Kidney capillary endothelial cell (primary cell): ENCODE data around the gene MIOX.

Experiments used
- DNase-seq: peaks from one replicate; pipeline ENCODE4 v3.0.0-alpha.2; 2018; ENCODE audit warnings: low spot score

MIOX gene

DNA sequence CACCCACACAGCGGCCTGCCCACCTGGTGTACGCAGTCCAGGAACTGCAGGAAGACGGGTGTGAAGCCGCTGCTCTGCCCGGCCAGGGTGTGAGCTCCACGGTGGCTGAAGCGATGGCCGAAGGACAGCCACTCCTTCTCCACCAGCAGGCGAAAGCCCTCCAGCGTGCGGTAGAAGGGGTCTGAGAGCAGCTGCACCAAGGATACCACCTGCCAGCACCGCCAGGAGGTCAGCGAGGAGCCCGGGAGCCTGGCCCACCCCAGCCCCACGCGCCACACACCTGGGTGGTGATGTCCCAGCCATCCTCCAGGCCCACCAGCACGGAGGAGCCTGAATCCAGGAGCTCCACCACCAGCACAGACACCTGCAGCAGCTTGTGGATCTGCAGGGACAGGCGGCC lies 31.5 kb upstream of the MIOX start:
- DNase-seq: no peak

DNA sequence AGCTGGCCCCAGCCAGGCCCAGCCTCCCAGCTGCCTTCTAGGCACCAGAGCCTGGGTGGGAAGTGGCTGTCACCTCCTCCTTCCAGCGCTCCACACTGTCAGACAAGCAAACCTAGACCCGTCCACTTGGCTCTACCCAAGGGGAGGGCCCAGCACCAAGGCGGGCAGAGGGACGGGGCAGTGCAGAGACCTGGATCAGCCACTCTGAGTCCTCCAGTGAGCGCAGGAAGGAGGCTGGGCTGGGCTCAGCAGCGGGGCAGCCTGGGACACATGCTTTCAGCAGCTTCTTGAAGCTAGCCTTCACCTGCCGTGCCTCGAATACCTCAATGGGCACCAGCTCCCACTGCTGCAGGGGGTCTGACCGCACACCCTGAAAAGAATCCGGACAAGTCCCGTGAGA lies 30.6 kb upstream of the MIOX start:
- DNase-seq: no peak

DNA sequence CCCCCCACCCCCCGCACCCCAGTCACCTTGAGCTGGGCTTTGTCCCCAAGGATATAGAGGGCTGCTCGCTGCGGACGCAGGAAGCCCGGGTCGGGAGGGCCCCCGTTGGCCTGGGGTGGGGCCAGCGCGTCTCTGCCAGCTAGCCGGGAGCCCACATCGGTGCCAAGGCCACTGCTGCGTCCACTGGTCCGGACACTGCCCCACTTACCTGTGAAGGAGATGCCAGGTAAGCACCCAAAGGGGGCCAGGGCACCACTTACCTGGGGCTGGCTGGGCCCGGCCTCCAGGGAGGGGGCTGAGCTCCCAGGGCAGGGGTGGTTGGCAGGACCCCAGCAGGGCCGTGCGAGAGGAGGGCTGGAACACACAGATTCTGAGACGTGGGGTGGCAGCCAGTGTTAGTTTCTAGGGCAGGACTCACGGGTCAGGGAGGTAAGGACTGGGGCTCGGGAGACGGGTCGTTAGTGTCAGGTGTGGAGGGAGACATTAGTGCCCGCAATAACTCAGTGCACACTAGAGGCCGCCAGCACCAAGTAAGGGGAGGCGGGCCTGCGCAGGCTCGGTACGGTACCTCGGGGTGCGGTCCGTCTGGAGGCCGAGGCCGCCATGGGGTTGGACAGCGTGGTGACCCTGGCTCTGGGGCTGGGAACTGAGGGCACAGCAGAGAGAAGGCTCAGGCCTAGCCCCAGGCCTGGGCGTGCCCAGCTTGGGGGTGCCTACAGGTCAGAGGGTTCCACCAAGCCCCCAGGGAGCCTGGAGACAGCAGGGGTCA lies 30.0 kb upstream of the MIOX start:
- no peak for DNase-seq

DNA sequence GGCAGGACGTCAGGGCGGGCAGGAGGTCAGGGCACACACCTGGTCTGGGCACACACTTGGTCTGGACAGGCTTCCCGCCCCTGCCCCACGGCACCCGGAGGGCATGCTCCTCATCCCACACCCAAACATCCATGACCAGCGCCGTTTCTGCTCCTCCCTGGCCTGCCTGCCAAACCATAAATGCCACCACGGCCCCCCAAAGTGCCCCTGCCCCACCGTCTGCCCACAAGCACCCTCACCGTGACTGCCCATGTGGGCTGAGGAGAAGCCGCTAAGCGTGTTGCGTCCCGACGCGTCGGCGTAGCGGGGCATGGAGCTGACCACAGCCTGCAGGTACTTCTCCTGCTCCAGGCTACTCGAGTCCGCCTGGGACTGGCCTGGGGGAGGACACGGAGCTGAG lies 27.6 kb upstream of the MIOX start:
- no peak for DNase-seq

DNA sequence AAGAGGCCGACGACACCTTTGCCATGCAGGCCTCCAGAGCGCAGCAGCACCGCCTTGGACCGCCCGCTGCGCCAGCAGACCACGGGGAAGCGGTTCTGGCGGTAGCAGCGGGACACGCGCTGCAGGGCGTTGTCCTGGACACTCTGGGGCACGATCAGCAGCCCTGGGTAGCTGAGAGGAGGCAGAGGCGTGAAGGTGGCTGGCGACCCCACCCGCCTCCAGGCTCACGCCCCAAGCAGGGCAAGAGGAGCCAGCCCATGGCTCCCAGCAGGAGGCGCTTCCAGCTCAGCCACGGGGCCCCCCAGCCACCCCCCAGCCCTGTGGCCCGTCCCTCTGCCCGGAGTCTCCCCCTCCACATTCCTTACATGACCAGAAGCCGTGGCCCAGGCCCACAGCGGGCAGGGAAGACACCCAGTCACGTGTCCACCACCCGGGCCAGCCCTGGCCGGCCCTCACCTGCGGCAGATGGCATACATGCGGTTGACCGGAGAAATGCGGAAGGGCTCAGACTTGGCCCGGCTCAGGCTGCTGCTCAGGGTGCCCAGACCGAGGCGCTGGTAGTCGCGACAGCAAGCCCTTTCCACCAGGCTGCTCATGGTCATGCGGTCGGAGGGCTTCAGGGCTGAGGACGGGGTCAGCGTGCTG lies 27.0 kb upstream of the MIOX start:
- no peak for DNase-seq

DNA sequence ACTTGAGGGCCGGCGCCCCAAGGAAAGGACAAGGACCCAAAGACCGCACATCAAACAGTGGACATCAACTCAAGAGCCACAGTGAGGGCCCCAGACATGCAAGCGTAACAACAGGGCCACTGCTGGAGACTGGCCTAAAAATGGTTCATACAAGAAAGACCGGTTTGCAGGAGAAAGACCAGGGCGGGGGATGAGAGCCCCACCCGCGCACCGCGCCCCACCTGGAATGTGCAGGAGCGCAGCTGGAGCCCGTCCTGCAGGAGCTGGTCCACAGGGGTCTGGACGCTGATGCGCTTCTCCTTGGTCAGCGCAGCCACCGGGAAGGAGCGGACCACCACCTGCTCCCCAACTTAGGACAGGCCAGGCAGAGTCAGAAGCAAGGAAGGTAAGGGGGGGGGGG lies 25.7 kb upstream of the MIOX start:
- no peak for DNase-seq

DNA sequence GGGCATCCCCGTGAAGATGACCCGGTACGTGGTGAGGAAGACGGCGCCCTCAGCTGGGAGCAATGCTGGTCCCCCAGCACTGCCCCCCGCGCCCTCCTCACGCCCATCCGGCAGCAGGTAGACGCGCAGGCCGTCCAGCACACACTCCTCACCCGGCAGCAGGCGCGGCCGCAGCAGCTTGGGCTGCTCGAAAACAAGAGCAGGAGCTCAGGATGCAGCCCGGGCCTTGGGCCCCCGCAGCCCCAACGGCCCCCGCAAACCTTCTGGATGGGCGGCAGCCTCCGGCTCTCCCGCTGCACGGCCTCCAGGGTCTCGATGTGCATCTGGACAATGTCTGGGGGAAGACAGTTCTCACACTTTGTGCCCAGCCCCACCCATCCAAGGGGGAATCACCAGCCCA lies 25.1 kb upstream of the MIOX start:
- no peak for DNase-seq

DNA sequence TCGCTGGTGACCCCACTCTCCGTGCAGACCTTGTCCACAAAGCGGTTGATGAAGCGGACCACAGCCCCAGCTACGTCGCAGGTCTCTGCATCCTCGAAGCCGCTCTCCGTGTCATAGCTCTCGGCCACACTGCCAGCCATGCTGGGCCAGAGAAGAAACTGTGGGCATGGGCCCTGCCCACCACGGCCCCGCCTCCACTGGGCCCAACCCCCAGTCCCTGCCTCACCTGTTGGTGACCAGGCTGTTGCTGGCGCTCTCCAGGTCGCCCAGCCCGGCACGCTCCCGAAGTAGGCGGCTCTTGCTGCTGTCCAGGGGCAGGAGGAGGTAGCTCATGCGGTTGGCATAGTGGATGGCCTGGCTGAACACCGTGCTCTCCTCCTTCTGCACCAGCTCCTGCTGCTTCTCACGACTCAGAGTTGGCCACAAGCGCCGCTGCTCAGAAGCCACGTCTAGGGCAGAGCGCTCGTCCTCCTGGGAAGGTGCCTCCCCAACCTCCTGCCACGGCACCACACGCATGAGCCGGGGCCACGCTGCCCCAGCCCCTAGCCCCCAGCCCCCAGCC lies 24.6 kb upstream of the MIOX start:
- DNase-seq: no peak

DNA sequence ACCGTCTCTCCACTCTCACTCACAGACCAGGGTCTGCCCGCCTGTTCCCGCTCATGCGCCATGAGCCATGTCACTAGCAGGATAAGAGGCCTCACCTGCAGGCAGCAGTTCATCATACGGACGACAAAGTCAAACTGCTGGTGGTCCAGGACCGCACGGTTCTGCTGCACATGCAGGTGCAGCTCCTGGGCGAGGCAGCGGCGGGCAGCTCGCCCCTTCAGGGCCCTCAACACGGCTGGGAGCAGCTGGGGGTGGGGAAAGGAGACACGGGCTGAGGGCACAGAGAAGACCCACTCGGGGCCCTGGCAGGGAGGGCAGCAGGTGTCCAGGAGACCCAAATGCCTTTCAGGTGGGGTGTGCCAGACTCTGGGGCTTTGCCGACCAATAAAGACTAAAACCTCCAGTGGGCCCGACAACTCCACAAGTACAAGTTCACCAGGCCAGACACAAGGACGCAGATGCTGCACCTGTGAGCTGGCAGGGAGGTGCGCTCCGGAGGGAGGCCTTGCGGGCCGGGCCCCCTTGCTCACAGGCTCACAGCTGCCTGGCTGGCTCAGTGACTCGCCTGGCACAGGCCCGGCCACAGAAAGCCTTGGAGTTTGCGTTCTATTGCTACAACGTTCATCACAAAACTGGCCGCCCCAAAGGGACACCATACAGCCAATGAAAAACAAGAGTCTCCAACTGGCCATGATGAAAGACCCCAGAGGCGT lies 23.3 kb upstream of the MIOX start:
- no peak for DNase-seq

DNA sequence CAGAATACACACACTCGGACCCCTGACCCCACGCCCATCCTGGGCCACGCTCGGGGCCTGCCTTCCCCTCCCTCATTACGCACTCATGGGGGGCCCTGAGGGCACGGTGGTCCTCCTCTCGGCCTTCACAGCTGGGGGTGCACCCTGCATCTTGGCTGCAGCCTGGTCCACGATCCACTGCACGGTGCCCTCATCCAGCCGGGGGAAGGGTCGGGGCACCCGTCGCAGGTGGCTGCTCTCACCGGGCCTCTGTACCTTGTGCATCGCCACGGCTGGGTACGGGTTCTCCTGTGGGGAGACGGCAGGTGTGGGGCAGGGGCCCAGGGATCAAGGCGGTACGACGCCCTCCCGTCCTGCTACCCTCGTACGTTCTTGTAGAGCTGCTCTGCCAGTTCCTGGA lies 22.2 kb upstream of the MIOX start:
- DNase-seq: no peak

DNA sequence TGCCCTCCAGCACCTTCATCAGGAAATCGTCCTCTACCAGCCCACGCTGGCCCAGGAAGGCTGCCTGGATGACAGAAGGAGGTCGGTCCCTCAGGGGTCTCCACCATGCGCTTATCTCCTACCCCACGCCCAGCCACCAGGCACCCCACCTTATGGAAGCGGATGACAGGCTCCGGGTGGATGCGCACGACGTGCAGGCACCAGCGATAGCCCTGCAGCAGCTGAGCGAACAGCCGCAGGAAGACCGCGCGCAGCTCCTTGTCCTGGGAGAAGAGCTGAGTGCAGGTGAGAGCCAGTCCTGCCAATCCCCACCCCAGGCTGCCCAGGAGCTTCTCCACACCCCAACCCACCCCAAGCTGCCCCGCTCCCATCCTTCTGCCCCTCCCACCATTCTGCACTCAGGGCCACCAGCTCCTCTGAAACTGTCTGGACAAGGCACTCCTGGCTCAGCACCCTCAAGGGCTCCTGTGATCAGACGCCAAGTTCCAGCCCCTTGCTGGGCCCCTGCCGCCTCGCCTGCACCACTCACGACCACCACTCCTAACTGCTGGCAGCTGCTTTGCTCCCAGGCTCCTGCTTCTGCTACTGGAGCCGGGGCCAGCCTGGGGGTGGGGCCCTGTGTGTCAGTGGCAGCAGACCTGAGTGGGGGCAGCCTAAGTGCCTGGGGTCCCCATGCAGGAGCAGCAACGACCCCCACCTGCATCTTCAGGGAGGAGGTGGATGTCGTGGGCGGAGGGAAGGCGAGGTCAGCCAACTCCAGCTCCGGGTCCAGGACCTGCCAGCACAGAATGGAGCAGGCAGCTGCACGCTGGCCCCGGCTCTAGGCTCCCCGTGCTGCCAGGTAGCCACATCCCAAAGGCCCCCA lies 21.4 kb upstream of the MIOX start:
- no peak for DNase-seq

DNA sequence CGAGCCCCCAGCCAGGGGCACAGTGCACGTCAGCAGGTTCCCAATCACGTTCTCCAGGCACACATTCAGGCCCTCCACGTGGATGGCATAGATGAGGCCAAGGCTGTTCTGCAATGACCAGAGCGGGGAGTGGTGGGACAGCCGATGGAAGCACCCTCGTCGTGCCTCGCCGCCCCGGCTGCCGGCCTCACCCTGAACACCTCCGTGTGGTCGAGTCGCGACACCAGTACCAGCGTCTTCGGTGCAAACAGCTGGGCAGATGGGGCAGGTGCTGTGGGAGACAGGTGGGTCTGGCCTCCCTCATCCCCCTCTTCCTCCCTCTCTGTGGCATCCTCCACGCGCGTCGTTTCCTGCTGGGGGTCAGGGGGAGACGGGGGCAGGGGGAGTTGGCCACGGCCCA lies 19.3 kb upstream of the MIOX start:
- DNase-seq: no peak

DNA sequence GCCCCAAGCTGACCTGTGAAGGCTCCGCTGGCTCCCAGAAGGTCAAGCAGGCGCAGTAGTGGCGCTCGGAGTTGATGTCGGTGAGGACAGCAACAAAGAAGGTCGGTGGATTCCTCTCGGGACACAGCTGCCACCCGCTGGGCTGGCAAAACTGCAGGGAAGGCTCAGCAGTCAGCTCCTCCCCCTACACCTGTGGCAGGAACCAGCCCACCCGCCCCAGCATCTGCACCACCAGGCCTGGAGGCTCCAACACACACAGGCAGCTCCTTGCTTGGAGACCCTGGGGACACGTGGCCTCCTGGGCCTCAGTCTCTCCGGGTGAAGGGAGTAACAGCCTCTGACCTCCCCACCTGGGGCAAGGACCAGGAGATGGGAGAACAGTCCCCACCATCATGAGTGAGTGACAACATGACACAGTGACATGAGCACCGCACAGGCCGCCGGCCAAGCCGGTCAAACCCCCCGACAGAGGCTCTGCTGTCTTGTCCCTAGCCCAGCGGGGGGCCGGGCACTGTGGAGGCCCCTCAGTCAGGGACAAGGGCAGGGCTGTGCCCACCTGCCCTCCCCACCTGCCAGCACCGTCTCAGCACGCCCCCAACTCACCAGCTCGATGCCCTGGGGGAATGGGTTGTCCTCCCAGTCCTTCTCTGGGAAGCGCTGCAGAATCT lies 18.8 kb upstream of the MIOX start:
- DNase-seq: no peak

DNA sequence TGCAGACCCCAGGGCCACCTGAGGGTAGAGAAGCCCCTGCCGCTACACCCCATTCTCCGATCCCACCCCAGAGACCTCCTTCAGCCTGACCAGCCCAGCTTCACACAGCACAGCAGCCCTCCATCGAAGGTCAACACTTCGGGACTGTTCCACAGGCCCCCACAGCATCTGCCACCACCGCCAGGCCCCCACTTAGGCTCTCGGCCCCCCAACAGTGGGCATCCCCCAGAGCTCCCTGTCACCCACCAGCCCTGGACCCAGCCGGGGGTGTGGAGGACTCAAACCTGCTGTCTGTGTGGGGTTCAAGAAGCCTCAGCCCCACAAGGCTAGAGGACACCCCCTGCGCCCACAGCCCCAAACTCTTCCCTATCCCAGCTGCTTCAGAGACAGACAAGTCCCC lies 18.0 kb upstream of the MIOX start:
- DNase-seq: no peak

DNA sequence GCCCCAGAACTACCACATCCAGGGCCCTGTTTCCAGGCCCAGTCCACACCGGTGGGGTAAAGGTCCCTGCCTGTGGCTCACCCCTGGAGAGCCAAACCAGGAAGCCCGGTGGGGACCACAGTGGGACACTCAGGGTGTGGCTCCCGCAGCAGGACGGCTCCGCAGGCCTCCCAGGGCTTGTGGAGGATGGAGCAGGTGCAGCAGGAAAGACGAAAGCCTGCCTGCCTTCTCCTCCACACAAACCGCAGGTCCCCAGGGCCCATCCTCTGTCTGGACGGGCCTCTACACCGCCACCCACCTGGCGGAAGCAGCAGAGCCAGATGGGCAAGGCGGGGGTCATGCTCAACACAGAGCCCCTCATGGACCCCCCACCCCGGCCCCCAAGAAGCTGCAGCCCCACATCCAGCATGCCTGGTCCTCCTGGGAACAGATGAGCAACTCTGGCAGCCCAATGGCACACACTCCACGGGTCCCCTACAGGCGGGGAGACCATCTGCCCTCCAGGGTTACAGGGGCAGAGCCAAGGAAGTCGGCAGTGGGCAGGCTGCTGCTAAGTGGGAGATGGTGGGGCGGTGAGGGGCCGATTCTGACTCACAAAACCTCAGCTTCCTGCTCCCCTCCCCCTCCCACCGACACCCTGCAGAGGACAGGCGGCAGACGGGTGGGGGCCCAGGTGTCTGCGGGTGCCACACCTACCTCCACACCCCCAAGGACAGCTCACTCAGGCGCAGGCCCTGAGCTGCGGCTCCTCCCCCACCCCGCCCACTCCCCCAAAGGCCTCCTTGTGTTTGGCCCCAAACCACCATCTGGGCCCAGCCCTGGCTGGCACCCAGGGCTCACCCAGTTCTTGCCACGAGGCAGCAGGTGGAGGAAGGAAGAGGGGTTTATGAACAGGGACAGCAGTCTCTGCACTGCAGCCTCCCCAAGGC lies 17.0 kb upstream of the MIOX start:
- no peak for DNase-seq

DNA sequence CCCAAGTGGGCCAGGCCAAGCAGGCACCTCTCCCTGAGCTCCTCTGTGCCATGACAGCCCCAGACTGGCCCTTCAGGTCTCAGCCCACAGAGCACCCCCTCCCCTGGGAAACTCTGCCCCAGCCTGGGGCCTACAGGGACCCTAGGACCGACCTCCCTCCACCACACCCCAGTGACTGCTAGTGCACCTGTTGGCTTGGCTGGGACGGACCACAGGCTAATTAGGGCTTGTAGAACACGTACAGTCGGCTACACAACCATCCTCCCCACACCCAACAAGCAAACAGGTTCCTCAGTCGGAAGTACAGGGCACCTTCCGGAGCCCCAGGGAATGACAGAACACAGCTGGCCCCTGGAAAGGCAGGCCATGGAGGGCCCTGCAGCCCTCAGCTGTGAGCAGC lies 16.2 kb upstream of the MIOX start:
- no peak for DNase-seq

DNA sequence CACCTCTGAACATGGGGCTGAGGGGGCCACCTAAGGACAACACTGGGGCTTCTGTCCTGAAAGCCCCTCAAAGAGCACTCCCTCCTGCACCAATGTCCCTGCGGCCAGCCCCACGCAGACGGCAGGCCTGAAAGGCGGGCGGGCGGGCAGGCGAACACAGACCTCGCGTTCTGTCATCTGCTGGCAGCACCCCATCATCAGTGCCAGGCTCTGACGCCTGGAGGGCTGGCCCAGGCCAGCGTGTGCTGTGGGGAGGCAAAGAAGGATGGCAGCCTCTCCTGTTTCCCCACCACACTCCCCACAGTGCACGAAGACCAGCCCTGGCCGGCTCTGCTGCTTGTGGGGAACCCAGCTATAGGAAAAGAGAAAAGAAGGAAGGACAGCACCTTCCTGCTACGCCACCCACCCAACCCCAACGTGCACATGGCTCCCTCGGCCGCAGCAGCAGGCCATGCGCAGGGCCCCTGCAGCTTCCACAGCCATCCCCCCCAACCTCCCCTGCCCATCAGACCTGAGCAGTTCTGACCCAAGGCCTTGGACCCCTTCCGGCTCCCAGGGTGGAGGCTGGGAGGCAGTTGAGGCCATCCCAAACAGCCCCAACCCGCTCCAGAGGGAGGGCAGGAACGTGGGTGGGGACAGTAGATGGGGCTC lies 15.3 kb upstream of the MIOX start:
- no peak for DNase-seq

DNA sequence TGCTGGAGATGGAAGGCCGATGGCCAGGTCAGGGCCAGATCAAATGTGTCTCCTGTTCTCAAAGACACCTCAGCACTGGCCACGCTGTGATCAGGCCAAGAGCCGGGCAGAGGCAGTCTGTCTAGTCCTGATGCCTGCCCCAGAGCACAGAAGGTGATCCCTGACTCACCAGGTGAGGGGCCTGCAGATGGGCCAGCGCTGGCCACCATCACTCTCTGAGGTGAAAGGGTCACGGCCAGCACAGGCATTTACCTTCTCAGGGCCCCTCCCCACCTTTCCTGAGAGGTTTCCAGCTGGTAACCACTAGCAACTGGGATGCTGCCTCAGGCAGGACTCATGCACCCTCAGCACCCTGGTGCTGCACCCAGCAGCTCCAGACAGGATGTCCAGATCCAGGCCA lies 14.7 kb upstream of the MIOX start:
- DNase-seq: no peak

DNA sequence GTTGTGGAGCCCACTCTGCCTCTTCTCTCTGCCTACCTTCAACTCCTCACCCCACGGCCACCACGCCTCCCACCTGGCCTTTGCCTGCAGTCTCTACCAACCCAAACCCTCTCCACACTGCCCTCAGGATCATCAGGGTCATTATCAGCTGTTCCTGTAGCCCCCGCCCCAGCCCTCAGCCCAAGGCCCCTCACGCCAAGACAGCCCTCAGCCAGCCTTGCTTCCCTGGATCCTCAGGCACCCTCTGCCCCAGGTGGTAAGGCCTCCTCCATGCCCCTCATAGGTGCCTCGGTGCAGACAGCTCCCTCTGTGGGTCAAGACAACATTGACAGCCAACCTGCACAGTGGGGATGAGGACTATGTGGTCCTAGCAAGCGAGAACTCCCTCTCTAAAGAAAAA lies 13.6 kb upstream of the MIOX start:
- no peak for DNase-seq
